CD14-positive monocyte (primary cell): ENCODE results near the gene HAUS6. TPM values are rescaled to one million over a fixed set of nuclear protein-coding genes. Genes with fewer than 3 reads are reported as not detected.

Source experiments
- DNase-seq, 3 donors: peaks; one replicate each; pipeline ENCODE4 v3.0.0-alpha.2; 2011 to 2022
- H2AFZ ChIP-seq: 2 replicates; pipeline ENCODE4 v1.6.0; 2012; ENCODE audit warnings: mild to moderate bottlenecking, low read depth, low read length, inconsistent platforms; ENCODE audit not compliant: insufficient read depth, poor library complexity, severe bottlenecking
- H3K27ac ChIP-seq, 2 donors: 1 replicate in 1 of 2; 2 replicates in 1 of 2; pipeline ENCODE4 v1.5.1; 2012 to 2013; ENCODE audit warnings: low read length in 2 of 2, control low read depth in 1 of 2, inconsistent platforms in 1 of 2, low read depth in 1 of 2, mild to moderate bottlenecking in 1 of 2
- H3K27me3 ChIP-seq, 2 donors: one replicate each; pipeline versions ENCODE4 v1.6.0 to v1.6.1; 2011 to 2013; ENCODE audit warnings: low read length in 2 of 2; ENCODE audit not compliant: control insufficient read depth in 2 of 2, insufficient read depth in 2 of 2
- H3K36me3 ChIP-seq, 2 donors: replicated peaks in 1 of 2; 1 replicate in 1 of 2; 2 replicates in 1 of 2; pipeline versions ENCODE4 v1.5.1 to v1.6.1; 2012 to 2013; ENCODE audit warnings: low read length in 2 of 2, control low read depth in 1 of 2, inconsistent platforms in 1 of 2, mild to moderate bottlenecking in 1 of 2; ENCODE audit not compliant: insufficient read depth in 2 of 2, control insufficient read depth in 1 of 2
- H3K4me1 ChIP-seq, 2 donors: 1 replicate in 1 of 2; 2 replicates in 1 of 2; pipeline versions ENCODE4 v1.5.1 to v1.6.1; 2012 to 2013; ENCODE audit warnings: low read length in 2 of 2, control low read depth in 1 of 2, inconsistent platforms in 1 of 2, mild to moderate bottlenecking in 1 of 2, moderate library complexity in 1 of 2; ENCODE audit not compliant: insufficient read depth in 2 of 2, control insufficient read depth in 1 of 2
- H3K4me2 ChIP-seq: replicated peaks from 2 replicates; pipeline ENCODE3; 2012; ENCODE audit warnings: low read length, moderate library complexity, mild to moderate bottlenecking; ENCODE audit not compliant: poor library complexity, severe bottlenecking; ENCODE audit errors: extremely low read depth
- H3K4me3 ChIP-seq, 3 experiments: fragments of 200-600 bp in 1 of 3; sonication (generic) in 1 of 3; replicated peaks in 1 of 3; 1 replicate in 2 of 3; 2 replicates in 1 of 3; pipeline ENCODE4 v1.5.1; 2011 to 2013; ENCODE audit warnings: low read length in 3 of 3, mild to moderate bottlenecking in 3 of 3, control low read depth in 2 of 3, low read depth in 2 of 3, inconsistent platforms in 1 of 3, moderate library complexity in 1 of 3
- H3K79me2 ChIP-seq: 2 replicates; pipeline ENCODE4 v1.6.0; 2012; ENCODE audit warnings: mild to moderate bottlenecking, control low read depth, inconsistent platforms, low read length, moderate library complexity; ENCODE audit not compliant: insufficient read depth
- H3K9ac ChIP-seq: 2 replicates; pipeline ENCODE4 v1.6.0; 2017; ENCODE audit warnings: low read length, mild to moderate bottlenecking; ENCODE audit not compliant: insufficient read depth, poor library complexity, severe bottlenecking
- H3K9me3 ChIP-seq, 2 donors: replicated peaks in 1 of 2; 1 replicate in 1 of 2; 2 replicates in 1 of 2; pipeline versions ENCODE4 v1.5.1 to v1.6.1; 2012 to 2013; ENCODE audit warnings: low read length in 2 of 2, control low read depth in 1 of 2; ENCODE audit not compliant: control insufficient read depth in 1 of 2, insufficient read depth in 1 of 2
- H4K20me1 ChIP-seq: 2 replicates; pipeline ENCODE4 v1.6.0; 2012; ENCODE audit warnings: mild to moderate bottlenecking, low read length, control low read depth, moderate library complexity; ENCODE audit not compliant: insufficient read depth
- H3K27ac Mint-ChIP-seq, 7 donors: one replicate each; pipeline ENCODE4 v1.8.0; 2020; ENCODE audit warnings: mild to moderate bottlenecking in 7 of 7, mixed read lengths in 7 of 7, moderate library complexity in 6 of 7, inconsistent platforms in 2 of 7
- H3K27me3 Mint-ChIP-seq, 3 donors: one replicate each; pipeline ENCODE4 v1.8.0; 2021 to 2022; ENCODE audit warnings: low read depth in 3 of 3, mild to moderate bottlenecking in 3 of 3, mixed read lengths in 3 of 3, moderate library complexity in 3 of 3, inconsistent platforms in 1 of 3
- H3K36me3 Mint-ChIP-seq, 2 donors: one replicate each; pipeline ENCODE4 v1.8.0; 2020; ENCODE audit warnings: mixed read lengths in 2 of 2, inconsistent platforms in 1 of 2, mild to moderate bottlenecking in 1 of 2
- H3K4me1 Mint-ChIP-seq: one replicate; pipeline ENCODE4 v1.8.0; 2020; ENCODE audit warnings: mild to moderate bottlenecking, mixed read lengths
- H3K4me3 Mint-ChIP-seq, 2 donors: one replicate each; pipeline ENCODE4 v1.8.0; 2020; ENCODE audit warnings: mild to moderate bottlenecking in 2 of 2, mixed read lengths in 2 of 2, moderate library complexity in 1 of 2
- H3K9me3 Mint-ChIP-seq, 7 donors: one replicate each; pipeline ENCODE4 v1.8.0; 2020 to 2022; ENCODE audit warnings: mixed read lengths in 7 of 7, mild to moderate bottlenecking in 6 of 7, moderate library complexity in 6 of 7, inconsistent platforms in 2 of 7
- CTCF ChIP-seq: fragments of 200-600 bp; IDR thresholded peaks from one replicate; pipeline ENCODE4 v1.8.0; 2022; ENCODE audit warnings: antibody characterized with exemption, mild to moderate bottlenecking
- WGBS: methylation state at CpG from one replicate; pipeline ENCODE4 v1.1.5; 2013; ENCODE audit warnings: missing lambda C conversion rate; ENCODE audit not compliant: insufficient coverage; 5-methylcytosine and 5-hydroxymethylcytosine counted together
- intact Hi-C, 2 donors: fragments of 100-400 bp; cut with micrococcal nuclease; formaldehyde crosslinking; loops; one replicate each; pipeline versions ENCODE4 v1.15.0 to v1.15.1; 2023
- polyA plus RNA-seq, 3 donors: library from polyadenylated mRNA; depleted of rRNA in 1 of 3; unstranded in 2 of 3; stranded (reverse) in 1 of 3; fragments of 300-500 nt in 2 of 3; fragments of >200 nt in 1 of 3; fragmentation: Illumina TruSeq in 2 of 3; gene quantifications; 1 replicate in 2 of 3; 2 replicates in 1 of 3; pipeline ENCODE4 v1.2.3, GENCODE V29; 2012 to 2021

The HAUS6 gene
- polyA plus RNA-seq, 3 donors = 1.3 to 4.1 (median 2.3) TPM

GRCh38 chr9:19108038-19108437 is 5.3 kb upstream of the HAUS6 start:
- H3K36me3 ChIP-seq = no peaks in the 10 kb centered on the region
- TF ChIP-seq CTCF = no peak
- H3K4me1 ChIP-seq = peaks cover 4 to 5% of the 10 kb centered on the region in 2 donors
- H4K20me1 ChIP-seq = no peaks in the 10 kb centered on the region
- H3K4me1 Mint-ChIP-seq = peaks cover 5% of the 10 kb centered on the region
- no peak overlapping the region for H2AFZ ChIP-seq
- intact Hi-C loops = loop anchor here in 1 of 2 donors (10.0 kb wide), 1 partner anchor 63 kb away; the partner anchor contains the start of gene RRAGA
- H3K27me3 Mint-ChIP-seq = no peaks in the 10 kb centered on the region
- no peak overlapping the region for H3K27ac ChIP-seq
- no peaks in the 10 kb centered on the region for H3K9me3 ChIP-seq
- H3K27me3 ChIP-seq = no peaks in the 10 kb centered on the region
- no peak for DNase-seq
- H3K36me3 Mint-ChIP-seq = peaks cover 2 to 14% of the 10 kb centered on the region in 2 donors
- no peak overlapping the region for H3K4me2 ChIP-seq
- no peaks in the 10 kb centered on the region for H3K79me2 ChIP-seq
- H3K9ac ChIP-seq = no peak overlapping the region
- H3K27ac Mint-ChIP-seq = no peak overlapping the region
- H3K4me3 Mint-ChIP-seq = no peak overlapping the region
- H3K4me3 ChIP-seq = no peak overlapping the region
- peaks cover 0 to 2% (median 0%) of the 10 kb centered on the region in 7 donors for H3K9me3 Mint-ChIP-seq

GRCh38 chr9:19104515-19105282 is 2.0 kb upstream of the HAUS6 start:
- TF ChIP-seq CTCF = no peak
- Histone ChIP-seq H4K20me1 (peaks cover 5% of the 10 kb centered on the region), H3K4me1 (peaks cover 17 to 23% of the 10 kb centered on the region in 2 donors), H3K9ac (no peak overlapping the region), H3K9me3 (no peaks in the 10 kb centered on the region), H3K4me2 (no peak overlapping the region), H3K79me2 (peaks cover 31% of the 10 kb centered on the region), H3K4me3 (no peak overlapping the region), H3K36me3 (peaks cover 0 to 2% of the 10 kb centered on the region in 2 donors), H2AFZ (no peak overlapping the region), H3K27me3 (no peaks in the 10 kb centered on the region), H3K27ac (no peak overlapping the region)
- H3K9me3 Mint-ChIP-seq = peaks cover 0 to 2% (median 0%) of the 10 kb centered on the region in 7 donors
- H3K36me3 Mint-ChIP-seq = peaks cover 0 to 8% of the 10 kb centered on the region in 2 donors
- H3K4me3 Mint-ChIP-seq = no peak overlapping the region
- peaks cover 18% of the 10 kb centered on the region for H3K4me1 Mint-ChIP-seq
- intact Hi-C loops = loop anchor here in 1 of 2 donors (5.0 to 10.0 kb wide), 3 partner anchors 60 to 278 kb away; partner anchors contain the start of genes RPS6 and RRAGA
- DNase-seq = no peak
- H3K27ac Mint-ChIP-seq = peak overlapping the region in 2 of 7 donors; percentile 37 to 64
- no peaks in the 10 kb centered on the region for H3K27me3 Mint-ChIP-seq
- 85% methylated on average over 8 of the region's 14 CpGs for WGBS
